ENCODE data around the gene HMGN1. TPM values are rescaled to one million over a fixed set of nuclear protein-coding genes. Genes with fewer than 3 reads are reported as not detected.

HMGN1 gene
- total and polyA plus RNA-seq, 4 donors, result 34.6 to 92.3 (median 55.0) TPM

- H3K9me3 ChIP-seq (ENCODE audit: control insufficient read depth in 4 of 4, low read length in 3 of 4), result no peaks in the 10 kb centered on the region
- H3K36me3 ChIP-seq (ENCODE audit: control insufficient read depth in 4 of 4, insufficient read depth in 3 of 4, low read depth in 1 of 4, low read length in 3 of 4), result no peaks in the 10 kb centered on the region
- H3K27me3 ChIP-seq (ENCODE audit: control insufficient read depth in 4 of 4, insufficient read depth in 4 of 4, low read length in 3 of 4), result no peaks in the 10 kb centered on the region
- H3K27ac ChIP-seq (ENCODE audit: low read depth in 1 of 2, low read length in 2 of 2), result peak overlapping the region in 1 of 2 donors; percentile 46
- H3K4me3 ChIP-seq (ENCODE audit: low read depth in 1 of 3, low read length in 3 of 3), result no peak overlapping the region
- WGBS, result 96% methylated on average over 6 of the region's 6 CpGs
- DNase-seq (ENCODE audit: low spot score), result no peak
- H3K4me1 ChIP-seq (ENCODE audit: control insufficient read depth in 4 of 4, insufficient read depth in 4 of 4, low read length in 3 of 4), result peaks cover 0 to 22% (median 11%) of the 10 kb centered on the region in 4 donors
- TF ChIP-seq RXRA (IDR thresholded peaks at IDR 0.05) (no peak), FOXA2 (IDR thresholded peaks at IDR 0.05) (no peak), EGR1 (IDR thresholded peaks at IDR 0.05; ENCODE audit: low read depth in 2 of 2) (no peak), JUND (IDR thresholded peaks at IDR 0.05) (no peak), SP1 (IDR thresholded peaks at IDR 0.05) (no peak), RAD21 (IDR thresholded peaks at IDR 0.05) (no peak), TAF1 (conservative IDR thresholded peaks at IDR 0.05) (no peak), YY1 (IDR thresholded peaks at IDR 0.05) (no peak), HNF4A (conservative IDR thresholded peaks at IDR 0.05) (no peak), NR2F2 (IDR thresholded peaks at IDR 0.05) (no peak)
- TF ChIP-seq, protein P1, sequence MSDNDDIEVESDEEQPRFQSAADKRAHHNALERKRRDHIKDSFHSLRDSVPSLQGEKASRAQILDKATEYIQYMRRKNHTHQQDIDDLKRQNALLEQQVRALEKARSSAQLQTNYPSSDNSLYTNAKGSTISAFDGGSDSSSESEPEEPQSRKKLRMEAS (IDR thresholded peaks at IDR 0.05), result no peak
- TF ChIP-seq, protein P2, sequence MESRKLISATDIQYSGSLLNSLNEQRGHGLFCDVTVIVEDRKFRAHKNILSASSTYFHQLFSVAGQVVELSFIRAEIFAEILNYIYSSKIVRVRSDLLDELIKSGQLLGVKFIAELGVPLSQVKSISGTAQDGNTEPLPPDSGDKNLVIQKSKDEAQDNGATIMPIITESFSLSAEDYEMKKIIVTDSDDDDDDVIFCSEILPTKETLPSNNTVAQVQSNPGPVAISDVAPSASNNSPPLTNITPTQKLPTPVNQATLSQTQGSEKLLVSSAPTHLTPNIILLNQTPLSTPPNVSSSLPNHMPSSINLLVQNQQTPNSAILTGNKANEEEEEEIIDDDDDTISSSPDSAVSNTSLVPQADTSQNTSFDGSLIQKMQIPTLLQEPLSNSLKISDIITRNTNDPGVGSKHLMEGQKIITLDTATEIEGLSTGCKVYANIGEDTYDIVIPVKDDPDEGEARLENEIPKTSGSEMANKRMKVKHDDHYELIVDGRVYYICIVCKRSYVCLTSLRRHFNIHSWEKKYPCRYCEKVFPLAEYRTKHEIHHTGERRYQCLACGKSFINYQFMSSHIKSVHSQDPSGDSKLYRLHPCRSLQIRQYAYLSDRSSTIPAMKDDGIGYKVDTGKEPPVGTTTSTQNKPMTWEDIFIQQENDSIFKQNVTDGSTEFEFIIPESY (IDR thresholded peaks at IDR 0.05), result no peak
- TF ChIP-seq, protein P3, sequence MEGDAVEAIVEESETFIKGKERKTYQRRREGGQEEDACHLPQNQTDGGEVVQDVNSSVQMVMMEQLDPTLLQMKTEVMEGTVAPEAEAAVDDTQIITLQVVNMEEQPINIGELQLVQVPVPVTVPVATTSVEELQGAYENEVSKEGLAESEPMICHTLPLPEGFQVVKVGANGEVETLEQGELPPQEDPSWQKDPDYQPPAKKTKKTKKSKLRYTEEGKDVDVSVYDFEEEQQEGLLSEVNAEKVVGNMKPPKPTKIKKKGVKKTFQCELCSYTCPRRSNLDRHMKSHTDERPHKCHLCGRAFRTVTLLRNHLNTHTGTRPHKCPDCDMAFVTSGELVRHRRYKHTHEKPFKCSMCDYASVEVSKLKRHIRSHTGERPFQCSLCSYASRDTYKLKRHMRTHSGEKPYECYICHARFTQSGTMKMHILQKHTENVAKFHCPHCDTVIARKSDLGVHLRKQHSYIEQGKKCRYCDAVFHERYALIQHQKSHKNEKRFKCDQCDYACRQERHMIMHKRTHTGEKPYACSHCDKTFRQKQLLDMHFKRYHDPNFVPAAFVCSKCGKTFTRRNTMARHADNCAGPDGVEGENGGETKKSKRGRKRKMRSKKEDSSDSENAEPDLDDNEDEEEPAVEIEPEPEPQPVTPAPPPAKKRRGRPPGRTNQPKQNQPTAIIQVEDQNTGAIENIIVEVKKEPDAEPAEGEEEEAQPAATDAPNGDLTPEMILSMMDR (IDR thresholded peaks at IDR 0.05; ENCODE audit: low read depth, low read length, missing input control), result no peak
- TF ChIP-seq, protein P4, sequence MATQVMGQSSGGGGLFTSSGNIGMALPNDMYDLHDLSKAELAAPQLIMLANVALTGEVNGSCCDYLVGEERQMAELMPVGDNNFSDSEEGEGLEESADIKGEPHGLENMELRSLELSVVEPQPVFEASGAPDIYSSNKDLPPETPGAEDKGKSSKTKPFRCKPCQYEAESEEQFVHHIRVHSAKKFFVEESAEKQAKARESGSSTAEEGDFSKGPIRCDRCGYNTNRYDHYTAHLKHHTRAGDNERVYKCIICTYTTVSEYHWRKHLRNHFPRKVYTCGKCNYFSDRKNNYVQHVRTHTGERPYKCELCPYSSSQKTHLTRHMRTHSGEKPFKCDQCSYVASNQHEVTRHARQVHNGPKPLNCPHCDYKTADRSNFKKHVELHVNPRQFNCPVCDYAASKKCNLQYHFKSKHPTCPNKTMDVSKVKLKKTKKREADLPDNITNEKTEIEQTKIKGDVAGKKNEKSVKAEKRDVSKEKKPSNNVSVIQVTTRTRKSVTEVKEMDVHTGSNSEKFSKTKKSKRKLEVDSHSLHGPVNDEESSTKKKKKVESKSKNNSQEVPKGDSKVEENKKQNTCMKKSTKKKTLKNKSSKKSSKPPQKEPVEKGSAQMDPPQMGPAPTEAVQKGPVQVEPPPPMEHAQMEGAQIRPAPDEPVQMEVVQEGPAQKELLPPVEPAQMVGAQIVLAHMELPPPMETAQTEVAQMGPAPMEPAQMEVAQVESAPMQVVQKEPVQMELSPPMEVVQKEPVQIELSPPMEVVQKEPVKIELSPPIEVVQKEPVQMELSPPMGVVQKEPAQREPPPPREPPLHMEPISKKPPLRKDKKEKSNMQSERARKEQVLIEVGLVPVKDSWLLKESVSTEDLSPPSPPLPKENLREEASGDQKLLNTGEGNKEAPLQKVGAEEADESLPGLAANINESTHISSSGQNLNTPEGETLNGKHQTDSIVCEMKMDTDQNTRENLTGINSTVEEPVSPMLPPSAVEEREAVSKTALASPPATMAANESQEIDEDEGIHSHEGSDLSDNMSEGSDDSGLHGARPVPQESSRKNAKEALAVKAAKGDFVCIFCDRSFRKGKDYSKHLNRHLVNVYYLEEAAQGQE (IDR thresholded peaks at IDR 0.05), result no peak
- TF ChIP-seq, protein P5, sequence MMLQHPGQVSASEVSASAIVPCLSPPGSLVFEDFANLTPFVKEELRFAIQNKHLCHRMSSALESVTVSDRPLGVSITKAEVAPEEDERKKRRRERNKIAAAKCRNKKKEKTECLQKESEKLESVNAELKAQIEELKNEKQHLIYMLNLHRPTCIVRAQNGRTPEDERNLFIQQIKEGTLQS (IDR thresholded peaks at IDR 0.05), result no peak
- H3K9ac ChIP-seq (ENCODE audit: low read depth in 1 of 2, low read length in 2 of 2), result no peak overlapping the region
Observed at GRCh38 chr21:39316729-39317128, 32.2 kb downstream of the HMGN1 start.

Data from liver (tissue), 9 donors.